ENCODE measurements around the gene PRSS27. TPM values are rescaled to one million over a fixed set of nuclear protein-coding genes. Genes with fewer than 3 reads are reported as not detected.

Gene PRSS27
- total RNA-seq, 2 experiments from 2014 or later, result 1.2 to 1.4 TPM

DNA sequence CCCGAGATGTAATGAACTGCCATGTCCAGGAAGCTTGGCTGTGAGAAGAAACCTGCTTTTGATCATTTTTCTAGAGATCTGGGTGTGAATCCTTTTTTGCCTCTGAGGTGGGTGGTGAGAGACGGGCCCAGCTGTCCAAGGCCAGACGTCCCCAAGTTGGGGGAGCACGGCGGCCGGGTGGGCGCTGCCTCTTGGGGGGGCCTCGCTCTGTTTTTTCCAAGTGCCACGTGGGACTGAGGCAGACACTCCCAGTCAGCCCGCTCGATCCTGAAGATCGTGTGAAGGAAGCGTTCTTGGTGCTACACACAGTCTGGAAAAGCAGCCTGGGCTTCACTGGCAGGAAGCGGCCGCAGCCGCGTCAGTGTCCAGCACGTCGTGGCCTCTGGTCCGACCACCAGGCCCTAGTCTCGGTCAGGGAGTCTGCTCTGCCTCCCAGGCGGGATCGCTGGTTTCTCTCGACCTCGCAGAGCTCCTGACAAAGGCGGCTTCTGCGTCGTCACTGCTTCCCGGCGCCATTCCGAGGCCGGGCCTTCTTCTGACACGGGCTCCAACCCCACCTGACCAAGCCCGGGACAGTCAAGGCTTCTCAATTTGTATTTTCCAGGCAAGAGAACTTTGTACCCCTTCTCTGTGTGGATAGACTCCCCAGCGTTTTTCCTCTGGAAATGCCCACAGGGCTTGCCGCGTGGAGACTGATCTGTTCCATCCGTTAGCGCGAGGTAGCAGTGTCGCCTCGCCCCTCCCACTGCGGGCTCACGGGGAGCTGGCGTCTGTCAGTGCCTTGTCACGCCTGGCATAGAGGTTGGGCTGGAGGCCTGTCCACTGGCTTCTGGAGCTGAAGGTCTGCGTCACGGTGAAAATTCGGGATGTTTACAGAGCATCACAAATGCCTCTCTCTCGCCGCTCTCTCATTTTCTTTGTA, 12.4 kb downstream of the PRSS27 start:
- no peaks in the 10 kb centered on the region for H3K27me3 Mint-ChIP-seq
- POLR2A ChIA-PET, result no interaction called here
- H3K4me3 Mint-ChIP-seq, result no peak overlapping the region
- no peak for ATAC-seq
- intact Hi-C loops (cut with micrococcal nuclease), result no loop called here
- no peaks in the 10 kb centered on the region for H3K9me3 Mint-ChIP-seq
- peaks cover 3% of the 10 kb centered on the region for H3K36me3 Mint-ChIP-seq (ENCODE audit: low read depth)
- CTCF ChIA-PET, result no interaction called here
- DNase-seq, result no peak
- no peak overlapping the region for H3K27ac Mint-ChIP-seq
- H3K4me1 Mint-ChIP-seq (ENCODE audit: low read depth), result no peaks in the 10 kb centered on the region
- TF ChIP-seq, protein P1, sequence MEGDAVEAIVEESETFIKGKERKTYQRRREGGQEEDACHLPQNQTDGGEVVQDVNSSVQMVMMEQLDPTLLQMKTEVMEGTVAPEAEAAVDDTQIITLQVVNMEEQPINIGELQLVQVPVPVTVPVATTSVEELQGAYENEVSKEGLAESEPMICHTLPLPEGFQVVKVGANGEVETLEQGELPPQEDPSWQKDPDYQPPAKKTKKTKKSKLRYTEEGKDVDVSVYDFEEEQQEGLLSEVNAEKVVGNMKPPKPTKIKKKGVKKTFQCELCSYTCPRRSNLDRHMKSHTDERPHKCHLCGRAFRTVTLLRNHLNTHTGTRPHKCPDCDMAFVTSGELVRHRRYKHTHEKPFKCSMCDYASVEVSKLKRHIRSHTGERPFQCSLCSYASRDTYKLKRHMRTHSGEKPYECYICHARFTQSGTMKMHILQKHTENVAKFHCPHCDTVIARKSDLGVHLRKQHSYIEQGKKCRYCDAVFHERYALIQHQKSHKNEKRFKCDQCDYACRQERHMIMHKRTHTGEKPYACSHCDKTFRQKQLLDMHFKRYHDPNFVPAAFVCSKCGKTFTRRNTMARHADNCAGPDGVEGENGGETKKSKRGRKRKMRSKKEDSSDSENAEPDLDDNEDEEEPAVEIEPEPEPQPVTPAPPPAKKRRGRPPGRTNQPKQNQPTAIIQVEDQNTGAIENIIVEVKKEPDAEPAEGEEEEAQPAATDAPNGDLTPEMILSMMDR (IDR thresholded peaks at IDR 0.05), result no peak

GRCh38 chr16:2706611-2707311, 13.3 kb downstream of the PRSS27 start:
- TF ChIP-seq, protein P1 (IDR thresholded peaks at IDR 0.05), result no peak
- Mint-ChIP-seq H3K36me3 (ENCODE audit: low read depth) (peaks cover 6% of the 10 kb centered on the region), H3K27ac (no peak overlapping the region), H3K9me3 (no peaks in the 10 kb centered on the region), H3K27me3 (no peaks in the 10 kb centered on the region), H3K4me3 (no peak overlapping the region), H3K4me1 (ENCODE audit: low read depth) (no peaks in the 10 kb centered on the region)
- intact Hi-C loops (cut with micrococcal nuclease), result no loop called here
- DNase-seq (no peak), ATAC-seq (no peak)
- ChIA-PET CTCF (no interaction called here), POLR2A (no interaction called here)

GRCh38 chr16:2706085-2706484, 13.9 kb downstream of the PRSS27 start:
- H3K27me3 Mint-ChIP-seq, result no peaks in the 10 kb centered on the region
- H3K9me3 Mint-ChIP-seq, result no peaks in the 10 kb centered on the region
- ATAC-seq, result no peak
- H3K27ac Mint-ChIP-seq, result no peak overlapping the region
- no peak for DNase-seq
- H3K4me3 Mint-ChIP-seq, result no peak overlapping the region
- intact Hi-C loops (cut with micrococcal nuclease), result no loop called here
- no peaks in the 10 kb centered on the region for H3K4me1 Mint-ChIP-seq (ENCODE audit: low read depth)
- ChIA-PET CTCF (no interaction called here), POLR2A (no interaction called here)
- peaks cover 6% of the 10 kb centered on the region for H3K36me3 Mint-ChIP-seq (ENCODE audit: low read depth)
- TF ChIP-seq, protein P1 (IDR thresholded peaks at IDR 0.05), result no peak

GRCh38 chr16:2705351-2705750, 14.7 kb downstream of the PRSS27 start:
- Mint-ChIP-seq H3K9me3 (no peaks in the 10 kb centered on the region), H3K4me1 (ENCODE audit: low read depth) (no peaks in the 10 kb centered on the region), H3K27ac (no peak overlapping the region), H3K36me3 (ENCODE audit: low read depth) (peaks cover 8% of the 10 kb centered on the region), H3K4me3 (no peak overlapping the region), H3K27me3 (no peaks in the 10 kb centered on the region)
- TF ChIP-seq, protein P1 (IDR thresholded peaks at IDR 0.05), result no peak
- POLR2A ChIA-PET, result no interaction called here
- DNase-seq (no peak), ATAC-seq (no peak)
- CTCF ChIA-PET, result no interaction called here
- intact Hi-C loops (cut with micrococcal nuclease), result no loop called here

- no peaks in the 10 kb centered on the region for H3K4me1 Mint-ChIP-seq (ENCODE audit: low read depth)
- DNase-seq (no peak), ATAC-seq (no peak)
- H3K4me3 Mint-ChIP-seq, result no peak overlapping the region
- intact Hi-C loops (cut with micrococcal nuclease), result no loop called here
- CTCF ChIA-PET, result no interaction called here
- no peaks in the 10 kb centered on the region for H3K9me3 Mint-ChIP-seq
- no peak overlapping the region for H3K27ac Mint-ChIP-seq
- H3K27me3 Mint-ChIP-seq, result no peaks in the 10 kb centered on the region
- POLR2A ChIA-PET, result no interaction called here
- TF ChIP-seq, protein P1 (IDR thresholded peaks at IDR 0.05), result no peak
- H3K36me3 Mint-ChIP-seq (ENCODE audit: low read depth), result peaks cover 8% of the 10 kb centered on the region
These were observed 15.1 kb downstream of the PRSS27 start for GRCh38 chr16:2704983-2705275.
